A549 (cell line): ENCODE data around the gene RADIL. TPM values are rescaled to one million over a fixed set of nuclear protein-coding genes. Genes with fewer than 3 reads are reported as not detected.

Experiments used
- ATAC-seq, 2 experiments: fragments of 200-7000 bp in 1 of 2; fragments of >200 bp in 1 of 2; cut with Nextera tagmentation in 1 of 2; cut with Tn5 transposase in 1 of 2; 3 replicates each; pipeline versions ENCODE4 v1.8.0 to v1.9.1; 2018 to 2020; ENCODE audit warnings: mild to moderate bottlenecking in 1 of 2, moderate library complexity in 1 of 2
- CTCF ChIA-PET: fragments of 300-600 bp; sonication (Branson Sonifier 250); formaldehyde crosslinking; extraction: SDS; loops from one replicate; lab custom pipeline; 2021; ENCODE audit warnings: antibody characterized with exemption, inconsistent platforms; lab: Yijun Ruan, JAX
- POLR2A ChIA-PET: fragments of 350-600 bp; formaldehyde crosslinking; extraction: SDS; loops from one replicate; lab custom pipeline; 2021; ENCODE audit warnings: antibody characterized with exemption, inconsistent platforms; lab: Yijun Ruan, JAX
- DNase-seq, 2 experiments: peaks; one replicate each; pipeline versions ENCODE4 v3.0.0 to v3.0.0-alpha.2; 2011 to 2016; ENCODE audit warnings: low read depth in 1 of 2, low spot score in 1 of 2
- FAIRE-seq: peaks from 2 replicates; lab custom pipeline; 2011; peaks lifted over from hg19 to GRCh38; lab: Jason Lieb, UNC
- H3K27ac ChIP-seq, 2 experiments: fragments of >200 bp; sonication (Bioruptor Twin); formaldehyde crosslinking; 3 replicates each; pipeline ENCODE4 v1.5.1; 2016 to 2017
- H3K4me1 ChIP-seq: fragments of >200 bp; sonication (Bioruptor Twin); formaldehyde crosslinking; 3 replicates; pipeline ENCODE4 v1.6.1; 2016
- H3K4me2 ChIP-seq: fragments of >200 bp; sonication (Bioruptor Twin); formaldehyde crosslinking; 3 replicates; pipeline ENCODE4 v1.6.1; 2016
- H3K4me3 ChIP-seq: fragments of >200 bp; sonication (Bioruptor Twin); formaldehyde crosslinking; 3 replicates; pipeline ENCODE4 v1.5.1; 2016
- H3K9me3 ChIP-seq: fragments of >200 bp; sonication (Bioruptor Twin); formaldehyde crosslinking; 3 replicates; pipeline ENCODE4 v1.6.1; 2016
- BHLHE40 ChIP-seq: IDR thresholded peaks from 2 replicates; pipeline ENCODE4 v1.6.1; 2012; ENCODE audit warnings: low read depth, low read length, inconsistent platforms
- CBX2 ChIP-seq: fragments of 200-600 bp; sonication (generic); IDR thresholded peaks from 2 replicates; pipeline ENCODE4 v1.6.1; 2016; ENCODE audit warnings: low read depth, mild to moderate bottlenecking, borderline replicate concordance
- CHD2 ChIP-seq: fragments of 150-350 bp; IDR thresholded peaks from 2 replicates; pipeline ENCODE4 v1.6.1; 2014; ENCODE audit warnings: low read length; ENCODE audit not compliant: partially characterized antibody
- CHD4 ChIP-seq: fragments of 200-600 bp; sonication (generic); IDR thresholded peaks from 2 replicates; pipeline ENCODE4 v1.6.1; 2016; ENCODE audit warnings: antibody characterized with exemption, mild to moderate bottlenecking, borderline replicate concordance
- EHF ChIP-seq: fragments of 250-450 bp; sonication (Bioruptor Pico); IDR thresholded peaks from 2 replicates; pipeline ENCODE4 v1.5.0; 2020; ENCODE audit warnings: mild to moderate bottlenecking
- EHMT2 ChIP-seq: fragments of 200-600 bp; sonication (generic); IDR thresholded peaks from 2 replicates; pipeline ENCODE4 v1.6.1; 2016; ENCODE audit warnings: antibody characterized with exemption, low read depth, mild to moderate bottlenecking, moderate library complexity
- GATA3 ChIP-seq: IDR thresholded peaks from 2 replicates; pipeline ENCODE4 v1.6.1; 2012; ENCODE audit warnings: borderline replicate concordance
- HOXA7 ChIP-seq: fragments of 250-450 bp; sonication (Bioruptor Pico); IDR thresholded peaks from 2 replicates; pipeline ENCODE4 v1.5.0; 2020; ENCODE audit warnings: mild to moderate bottlenecking, moderate library complexity
- HOXB13 ChIP-seq: fragments of 250-450 bp; sonication (Bioruptor Pico); IDR thresholded peaks from 2 replicates; pipeline ENCODE4 v1.5.0; 2020; ENCODE audit warnings: low read depth, mild to moderate bottlenecking, moderate library complexity
- JUN ChIP-seq, 2 experiments: fragments of >200 bp; sonication (Bioruptor Twin); formaldehyde crosslinking; IDR thresholded peaks; 2 replicates in 1 of 2; 3 replicates in 1 of 2; pipeline ENCODE4 v1.6.1; 2016 to 2017
- JUNB ChIP-seq: fragments of >200 bp; sonication (Bioruptor Twin); formaldehyde crosslinking; IDR thresholded peaks from 2 replicates; pipeline ENCODE4 v1.6.1; 2016
- KDM1A ChIP-seq: fragments of 200-600 bp; sonication (generic); IDR thresholded peaks from 2 replicates; pipeline ENCODE4 v1.6.1; 2016; ENCODE audit warnings: low read depth, mild to moderate bottlenecking
- KDM5A ChIP-seq: fragments of 200-600 bp; sonication (generic); IDR thresholded peaks from 2 replicates; pipeline ENCODE4 v1.6.1; 2016; ENCODE audit warnings: antibody characterized with exemption, mild to moderate bottlenecking
- MAFK ChIP-seq: fragments of 450-650 bp; IDR thresholded peaks from 2 replicates; pipeline ENCODE4 v1.6.1; 2014; ENCODE audit not compliant: partially characterized antibody
- MAZ ChIP-seq: fragments of 150-350 bp; IDR thresholded peaks from 2 replicates; pipeline ENCODE4 v1.6.1; 2014; ENCODE audit warnings: antibody characterized with exemption, low read depth, low read length, borderline replicate concordance
- MYC ChIP-seq: IDR thresholded peaks from 2 replicates; pipeline ENCODE4 v1.6.1; 2012; ENCODE audit warnings: mild to moderate bottlenecking, inconsistent platforms, low read length, improper control_type of control experiment, borderline replicate concordance
- NR3C1 ChIP-seq: fragments of >200 bp; sonication (Bioruptor Twin); formaldehyde crosslinking; IDR thresholded peaks from 3 replicates; pipeline ENCODE4 v1.6.1; 2017
- POLR2AphosphoS2 ChIP-seq: conservative IDR thresholded peaks from 2 replicates; pipeline ENCODE4 v1.6.1; 2012; ENCODE audit warnings: low read length, improper control_type of control experiment, inconsistent platforms
- RARB ChIP-seq: fragments of 250-450 bp; sonication (Bioruptor Pico); IDR thresholded peaks from 2 replicates; pipeline ENCODE4 v1.8.0; 2021; ENCODE audit warnings: mild to moderate bottlenecking, moderate library complexity
- SMC3 ChIP-seq: fragments of >200 bp; sonication (Bioruptor Twin); formaldehyde crosslinking; IDR thresholded peaks from 3 replicates; pipeline ENCODE4 v1.6.1; 2018; ENCODE audit warnings: inconsistent platforms
- SREBF2 ChIP-seq: fragments of 450-650 bp; IDR thresholded peaks from 2 replicates; pipeline ENCODE4 v1.6.1; 2014; ENCODE audit warnings: mild to moderate bottlenecking, moderate library complexity
- ZC3H11A ChIP-seq: fragments of 450-650 bp; IDR thresholded peaks from 2 replicates; pipeline ENCODE4 v1.6.1; 2014; ENCODE audit warnings: antibody characterized with exemption, mild to moderate bottlenecking
- ZSCAN20 ChIP-seq: fragments of 250-450 bp; sonication (Bioruptor Pico); IDR thresholded peaks from 2 replicates; pipeline ENCODE4 v1.8.0; 2022; ENCODE audit warnings: mild to moderate bottlenecking, moderate library complexity
- WGBS: methylation state at CpG from one replicate; pipeline ENCODE4 v1.1.6; 2017; ENCODE audit errors: missing lambda C conversion rate; 5-methylcytosine and 5-hydroxymethylcytosine counted together
- polyA plus RNA-seq, 4 experiments: library from polyadenylated mRNA; depleted of rRNA in 3 of 4; stranded (reverse); fragments of >200 nt; fragmentation: RNase III in 1 of 4; extraction: RNeasy Plus Mini Kit Qiagen cat#74134 plus additional on column Dnase treatment in 1 of 4; gene quantifications; 2 replicates in 3 of 4; 3 replicates in 1 of 4; pipeline ENCODE4 v1.2.3, GENCODE V29; 2011 to 2017
- TF ChIP-seq, protein P1 (sequence below): fragments of 250-450 bp; sonication (Bioruptor Pico); IDR thresholded peaks from 2 replicates; pipeline ENCODE4 v1.5.0; 2020; ENCODE audit warnings: low read depth, mild to moderate bottlenecking, moderate library complexity
- TF ChIP-seq, protein P2 (sequence below): fragments of 250-450 bp; sonication (Bioruptor Pico); IDR thresholded peaks from 2 replicates; pipeline ENCODE4 v1.5.0; 2021; ENCODE audit warnings: mild to moderate bottlenecking, moderate library complexity, borderline replicate concordance
- TF ChIP-seq, protein P3 (sequence below): IDR thresholded peaks from 2 replicates; pipeline ENCODE4 v1.6.1; 2012
- TF ChIP-seq, protein P4 (sequence below): fragments of 150-350 bp; IDR thresholded peaks from 2 replicates; pipeline ENCODE4 v1.6.1; 2014; ENCODE audit warnings: low read depth, mild to moderate bottlenecking, low read length
- TF ChIP-seq, protein P5 (sequence below): IDR thresholded peaks from 2 replicates; pipeline ENCODE4 v1.6.1; 2012; ENCODE audit warnings: low read depth, borderline replicate concordance
- TF ChIP-seq, protein P6 (sequence below): fragments of >200 bp; sonication (Bioruptor Twin); formaldehyde crosslinking; IDR thresholded peaks from 3 replicates; pipeline ENCODE4 v1.5.1; 2016
- TF ChIP-seq, protein P7 (sequence below): fragments of 200-600 bp; sonication (generic); IDR thresholded peaks from 2 replicates; pipeline ENCODE4 v1.6.1; 2016; ENCODE audit warnings: antibody characterized with exemption, mild to moderate bottlenecking, moderate library complexity

Gene RADIL
- polyA plus RNA-seq, 2 of the 4 experiments (the other 2 are of a cell fraction), result 1.0 to 1.1 TPM

DNA sequence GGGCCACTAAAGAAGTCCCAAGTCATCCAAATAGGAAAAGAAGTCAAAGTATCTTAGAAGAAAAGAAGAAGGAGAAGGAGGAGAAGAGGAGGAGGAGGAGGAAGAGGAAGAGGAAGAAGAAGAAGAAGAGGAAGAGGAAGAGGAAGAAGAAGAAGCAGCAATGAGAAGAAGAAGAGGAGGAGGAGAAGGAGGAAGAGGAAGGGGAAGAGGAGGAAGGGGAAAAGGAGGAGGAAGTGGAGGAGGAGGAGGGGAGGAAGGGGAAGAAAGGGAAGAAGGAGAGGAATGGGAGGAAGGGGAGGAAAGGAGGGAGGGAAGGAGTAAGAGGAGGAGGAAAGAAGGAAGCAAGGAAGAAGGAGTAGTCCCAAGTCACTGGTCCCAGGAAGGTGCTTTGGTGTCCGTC, 21.7 kb upstream of the RADIL start:
- Histone ChIP-seq H3K4me1 (no peaks in the 10 kb centered on the region), H3K4me3 (no peak overlapping the region)
- no peak for DNase-seq
- CTCF ChIA-PET, result interaction anchor here (2.1 kb wide), 1 partner anchor 107 kb away, joined by 4 read pairs; no protein-coding TSS in a partner anchor
- no peak for ATAC-seq
- TF ChIP-seq EHF (CRISPR knock-in tag) (no peak), POLR2AphosphoS2 (no peak), MAFK (no peak), JUN (IDR thresholded peaks at IDR 0.05) (no peak), SREBF2 (no peak), SMC3 (no peak), MYC (no peak), NR3C1 (no peak), RARB (CRISPR knock-in tag) (no peak), ZC3H11A (no peak), CBX2 (no peak), CHD4 (no peak), MAZ (no peak), GATA3 (no peak), JUNB (no peak)
- TF ChIP-seq, protein P1, sequence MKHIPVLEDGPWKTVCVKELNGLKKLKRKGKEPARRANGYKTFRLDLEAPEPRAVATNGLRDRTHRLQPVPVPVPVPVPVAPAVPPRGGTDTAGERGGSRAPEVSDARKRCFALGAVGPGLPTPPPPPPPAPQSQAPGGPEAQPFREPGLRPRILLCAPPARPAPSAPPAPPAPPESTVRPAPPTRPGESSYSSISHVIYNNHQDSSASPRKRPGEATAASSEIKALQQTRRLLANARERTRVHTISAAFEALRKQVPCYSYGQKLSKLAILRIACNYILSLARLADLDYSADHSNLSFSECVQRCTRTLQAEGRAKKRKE, result no peak
- TF ChIP-seq, protein P2, sequence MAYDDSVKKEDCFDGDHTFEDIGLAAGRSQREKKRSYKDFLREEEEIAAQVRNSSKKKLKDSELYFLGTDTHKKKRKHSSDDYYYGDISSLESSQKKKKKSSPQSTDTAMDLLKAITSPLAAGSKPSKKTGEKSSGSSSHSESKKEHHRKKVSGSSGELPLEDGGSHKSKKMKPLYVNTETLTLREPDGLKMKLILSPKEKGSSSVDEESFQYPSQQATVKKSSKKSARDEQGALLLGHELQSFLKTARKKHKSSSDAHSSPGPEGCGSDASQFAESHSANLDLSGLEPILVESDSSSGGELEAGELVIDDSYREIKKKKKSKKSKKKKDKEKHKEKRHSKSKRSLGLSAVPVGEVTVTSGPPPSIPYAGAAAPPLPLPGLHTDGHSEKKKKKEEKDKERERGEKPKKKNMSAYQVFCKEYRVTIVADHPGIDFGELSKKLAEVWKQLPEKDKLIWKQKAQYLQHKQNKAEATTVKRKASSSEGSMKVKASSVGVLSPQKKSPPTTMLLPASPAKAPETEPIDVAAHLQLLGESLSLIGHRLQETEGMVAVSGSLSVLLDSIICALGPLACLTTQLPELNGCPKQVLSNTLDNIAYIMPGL, result no peak
- TF ChIP-seq, protein P3, sequence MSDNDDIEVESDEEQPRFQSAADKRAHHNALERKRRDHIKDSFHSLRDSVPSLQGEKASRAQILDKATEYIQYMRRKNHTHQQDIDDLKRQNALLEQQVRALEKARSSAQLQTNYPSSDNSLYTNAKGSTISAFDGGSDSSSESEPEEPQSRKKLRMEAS, result no peak
- TF ChIP-seq, protein P4, sequence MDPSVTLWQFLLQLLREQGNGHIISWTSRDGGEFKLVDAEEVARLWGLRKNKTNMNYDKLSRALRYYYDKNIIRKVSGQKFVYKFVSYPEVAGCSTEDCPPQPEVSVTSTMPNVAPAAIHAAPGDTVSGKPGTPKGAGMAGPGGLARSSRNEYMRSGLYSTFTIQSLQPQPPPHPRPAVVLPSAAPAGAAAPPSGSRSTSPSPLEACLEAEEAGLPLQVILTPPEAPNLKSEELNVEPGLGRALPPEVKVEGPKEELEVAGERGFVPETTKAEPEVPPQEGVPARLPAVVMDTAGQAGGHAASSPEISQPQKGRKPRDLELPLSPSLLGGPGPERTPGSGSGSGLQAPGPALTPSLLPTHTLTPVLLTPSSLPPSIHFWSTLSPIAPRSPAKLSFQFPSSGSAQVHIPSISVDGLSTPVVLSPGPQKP, result no peak
- TF ChIP-seq, protein P5, sequence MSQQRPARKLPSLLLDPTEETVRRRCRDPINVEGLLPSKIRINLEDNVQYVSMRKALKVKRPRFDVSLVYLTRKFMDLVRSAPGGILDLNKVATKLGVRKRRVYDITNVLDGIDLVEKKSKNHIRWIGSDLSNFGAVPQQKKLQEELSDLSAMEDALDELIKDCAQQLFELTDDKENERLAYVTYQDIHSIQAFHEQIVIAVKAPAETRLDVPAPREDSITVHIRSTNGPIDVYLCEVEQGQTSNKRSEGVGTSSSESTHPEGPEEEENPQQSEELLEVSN, result no peak
- TF ChIP-seq, all 56 proteins: peak for 0
- H3K27ac ChIP-seq, result no peak overlapping the region
- no peak overlapping the region for H3K4me2 ChIP-seq
- FAIRE-seq, result no peak
- POLR2A ChIA-PET, result no interaction called here
- 64% methylated on average over 1 of the region's 1 CpG for WGBS
- no peaks in the 10 kb centered on the region for H3K9me3 ChIP-seq

DNA sequence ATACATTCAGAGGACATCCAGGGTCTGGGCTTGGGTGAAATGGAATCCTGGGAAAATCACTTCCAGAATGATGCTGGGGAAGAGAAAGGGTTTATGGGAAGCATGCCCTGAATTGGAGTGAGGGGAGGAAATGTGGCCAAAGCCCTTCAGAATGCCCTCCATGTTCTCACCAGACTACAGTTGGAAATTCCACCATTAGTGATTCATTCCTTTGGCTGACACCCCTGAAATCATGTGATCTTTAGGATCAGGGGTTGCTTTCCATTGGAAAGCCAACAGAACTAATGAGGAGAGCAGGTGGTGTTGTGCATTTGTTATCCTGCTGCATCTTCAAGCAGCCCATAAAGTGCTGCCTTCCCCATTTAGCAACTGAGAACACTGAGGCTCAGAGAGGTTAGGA, 20.8 kb upstream of the RADIL start:
- POLR2A ChIA-PET, result no interaction called here
- TF ChIP-seq BHLHE40 (no peak), HOXA7 (CRISPR knock-in tag) (no peak), KDM5A (no peak), HOXB13 (CRISPR knock-in tag) (no peak), EHMT2 (no peak), KDM1A (no peak), GATA3 (no peak), NR3C1 (no peak), ZSCAN20 (CRISPR knock-in tag) (no peak), CHD2 (no peak), POLR2AphosphoS2 (no peak)
- TF ChIP-seq, protein P6, sequence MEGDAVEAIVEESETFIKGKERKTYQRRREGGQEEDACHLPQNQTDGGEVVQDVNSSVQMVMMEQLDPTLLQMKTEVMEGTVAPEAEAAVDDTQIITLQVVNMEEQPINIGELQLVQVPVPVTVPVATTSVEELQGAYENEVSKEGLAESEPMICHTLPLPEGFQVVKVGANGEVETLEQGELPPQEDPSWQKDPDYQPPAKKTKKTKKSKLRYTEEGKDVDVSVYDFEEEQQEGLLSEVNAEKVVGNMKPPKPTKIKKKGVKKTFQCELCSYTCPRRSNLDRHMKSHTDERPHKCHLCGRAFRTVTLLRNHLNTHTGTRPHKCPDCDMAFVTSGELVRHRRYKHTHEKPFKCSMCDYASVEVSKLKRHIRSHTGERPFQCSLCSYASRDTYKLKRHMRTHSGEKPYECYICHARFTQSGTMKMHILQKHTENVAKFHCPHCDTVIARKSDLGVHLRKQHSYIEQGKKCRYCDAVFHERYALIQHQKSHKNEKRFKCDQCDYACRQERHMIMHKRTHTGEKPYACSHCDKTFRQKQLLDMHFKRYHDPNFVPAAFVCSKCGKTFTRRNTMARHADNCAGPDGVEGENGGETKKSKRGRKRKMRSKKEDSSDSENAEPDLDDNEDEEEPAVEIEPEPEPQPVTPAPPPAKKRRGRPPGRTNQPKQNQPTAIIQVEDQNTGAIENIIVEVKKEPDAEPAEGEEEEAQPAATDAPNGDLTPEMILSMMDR, result no peak
- TF ChIP-seq, protein P7, sequence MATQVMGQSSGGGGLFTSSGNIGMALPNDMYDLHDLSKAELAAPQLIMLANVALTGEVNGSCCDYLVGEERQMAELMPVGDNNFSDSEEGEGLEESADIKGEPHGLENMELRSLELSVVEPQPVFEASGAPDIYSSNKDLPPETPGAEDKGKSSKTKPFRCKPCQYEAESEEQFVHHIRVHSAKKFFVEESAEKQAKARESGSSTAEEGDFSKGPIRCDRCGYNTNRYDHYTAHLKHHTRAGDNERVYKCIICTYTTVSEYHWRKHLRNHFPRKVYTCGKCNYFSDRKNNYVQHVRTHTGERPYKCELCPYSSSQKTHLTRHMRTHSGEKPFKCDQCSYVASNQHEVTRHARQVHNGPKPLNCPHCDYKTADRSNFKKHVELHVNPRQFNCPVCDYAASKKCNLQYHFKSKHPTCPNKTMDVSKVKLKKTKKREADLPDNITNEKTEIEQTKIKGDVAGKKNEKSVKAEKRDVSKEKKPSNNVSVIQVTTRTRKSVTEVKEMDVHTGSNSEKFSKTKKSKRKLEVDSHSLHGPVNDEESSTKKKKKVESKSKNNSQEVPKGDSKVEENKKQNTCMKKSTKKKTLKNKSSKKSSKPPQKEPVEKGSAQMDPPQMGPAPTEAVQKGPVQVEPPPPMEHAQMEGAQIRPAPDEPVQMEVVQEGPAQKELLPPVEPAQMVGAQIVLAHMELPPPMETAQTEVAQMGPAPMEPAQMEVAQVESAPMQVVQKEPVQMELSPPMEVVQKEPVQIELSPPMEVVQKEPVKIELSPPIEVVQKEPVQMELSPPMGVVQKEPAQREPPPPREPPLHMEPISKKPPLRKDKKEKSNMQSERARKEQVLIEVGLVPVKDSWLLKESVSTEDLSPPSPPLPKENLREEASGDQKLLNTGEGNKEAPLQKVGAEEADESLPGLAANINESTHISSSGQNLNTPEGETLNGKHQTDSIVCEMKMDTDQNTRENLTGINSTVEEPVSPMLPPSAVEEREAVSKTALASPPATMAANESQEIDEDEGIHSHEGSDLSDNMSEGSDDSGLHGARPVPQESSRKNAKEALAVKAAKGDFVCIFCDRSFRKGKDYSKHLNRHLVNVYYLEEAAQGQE, result no peak

More for the DNA sequence above, 20.8 kb upstream of the RADIL start:
- Histone ChIP-seq H3K4me3 (no peak overlapping the region), H3K4me1 (no peaks in the 10 kb centered on the region), H3K27ac (no peak overlapping the region), H3K4me2 (no peak overlapping the region), H3K9me3 (no peaks in the 10 kb centered on the region)
- ATAC-seq (no peak), FAIRE-seq (no peak), DNase-seq (no peak)
- CTCF ChIA-PET, result interaction anchor here (1.6 to 2.1 kb wide), 2 partner anchors 20 to 106 kb away, joined by 4 to 10 read pairs; partner anchors contain the start of gene RADIL
